Measurements from ENCODE around the gene LRRC2.
A peak's percentile ranks its signal among the peaks of the same experiment; 100 is the strongest.

The LRRC2 gene

GRCh38 chr3:46576386-46576785, 10.3 kb upstream of the LRRC2 start:
- DNase-seq (ENCODE audit: low spot score in 2 of 2): no peak
- H3K36me3 ChIP-seq (replicated peaks): no peaks in the 10 kb centered on the region
- no peaks in the 10 kb centered on the region for H3K9me3 ChIP-seq
- no peak overlapping the region for H3K4me3 ChIP-seq
- H3K27me3 ChIP-seq (ENCODE audit: low read depth): no peaks in the 10 kb centered on the region
- H3K4me1 ChIP-seq: peaks cover 39% of the 10 kb centered on the region
- in situ Hi-C loops (cut with MboI; ENCODE audit: low sequenced_read_pairs): no loop called here

- no peak overlapping the region for H3K4me3 ChIP-seq
- H3K36me3 ChIP-seq (replicated peaks): no peaks in the 10 kb centered on the region
- DNase-seq (ENCODE audit: low spot score in 2 of 2): no peak
- peaks cover 39% of the 10 kb centered on the region for H3K4me1 ChIP-seq
- in situ Hi-C loops (cut with MboI; ENCODE audit: low sequenced_read_pairs): no loop called here
- no peaks in the 10 kb centered on the region for H3K27me3 ChIP-seq (ENCODE audit: low read depth)
- no peaks in the 10 kb centered on the region for H3K9me3 ChIP-seq
These were observed 9.6 kb upstream of the LRRC2 start for GRCh38 chr3:46575577-46576222.

GRCh38 chr3:46574881-46575576, 8.9 kb upstream of the LRRC2 start:
- in situ Hi-C loops (cut with MboI; ENCODE audit: low sequenced_read_pairs): no loop called here
- Histone ChIP-seq H3K9me3 (0 out of 2 replicates have a peak, but pooled peaks cover 4% of the 10 kb centered on the region), H3K36me3 (replicated peaks) (no peaks in the 10 kb centered on the region), H3K4me1 (peaks cover 39% of the 10 kb centered on the region), H3K4me3 (no peak overlapping the region), H3K27me3 (ENCODE audit: low read depth) (no peaks in the 10 kb centered on the region)
- no peak for DNase-seq (ENCODE audit: low spot score in 2 of 2)

GRCh38 chr3:46574243-46574646, 8.1 kb upstream of the LRRC2 start:
- Histone ChIP-seq H3K9me3 (peaks cover 7% of the 10 kb centered on the region; the same call in 1 of the 2 replicates), H3K27me3 (ENCODE audit: low read depth) (no peaks in the 10 kb centered on the region), H3K4me3 (no peak overlapping the region), H3K36me3 (replicated peaks) (no peaks in the 10 kb centered on the region), H3K4me1 (peaks cover 36% of the 10 kb centered on the region)
- in situ Hi-C loops (cut with MboI; ENCODE audit: low sequenced_read_pairs): no loop called here
- peak; percentile 88 to 97 for DNase-seq (ENCODE audit: low spot score in 2 of 2)

- peaks cover 7% of the 10 kb centered on the region; the same call in 1 of the 2 replicates for H3K9me3 ChIP-seq
- no peak overlapping the region for H3K4me3 ChIP-seq
- H3K27me3 ChIP-seq (ENCODE audit: low read depth): no peaks in the 10 kb centered on the region
- in situ Hi-C loops (cut with MboI; ENCODE audit: low sequenced_read_pairs): no loop called here
- DNase-seq (ENCODE audit: low spot score in 2 of 2): peak; percentile 66 to 70
- H3K4me1 ChIP-seq: peaks cover 31% of the 10 kb centered on the region
- no peaks in the 10 kb centered on the region for H3K36me3 ChIP-seq (replicated peaks)
These were observed 7.6 kb upstream of the LRRC2 start for GRCh38 chr3:46573701-46574100.

- H3K4me3 ChIP-seq: no peak overlapping the region
- H3K36me3 ChIP-seq (replicated peaks): no peaks in the 10 kb centered on the region
- no peak for DNase-seq (ENCODE audit: low spot score in 2 of 2)
- peaks cover 29% of the 10 kb centered on the region for H3K4me1 ChIP-seq
- in situ Hi-C loops (cut with MboI; ENCODE audit: low sequenced_read_pairs): no loop called here
- peaks cover 7% of the 10 kb centered on the region; the same call in 1 of the 2 replicates for H3K9me3 ChIP-seq
- no peaks in the 10 kb centered on the region for H3K27me3 ChIP-seq (ENCODE audit: low read depth)
These were observed 5.6 kb upstream of the LRRC2 start for GRCh38 chr3:46571684-46572083.

GRCh38 chr3:46565607-46566039, 479 bp downstream of the LRRC2 start:
- Histone ChIP-seq H3K27me3 (ENCODE audit: low read depth) (no peaks in the 10 kb centered on the region), H3K36me3 (replicated peaks) (no peaks in the 10 kb centered on the region), H3K4me3 (peak overlapping the region; percentile 35), H3K9me3 (peaks cover 7% of the 10 kb centered on the region; the same call in 1 of the 2 replicates), H3K4me1 (peaks cover 42% of the 10 kb centered on the region)
- DNase-seq (ENCODE audit: low spot score in 2 of 2): peak; percentile 76 to 86
- in situ Hi-C loops (cut with MboI; ENCODE audit: low sequenced_read_pairs): no loop called here

GRCh38 chr3:46565077-46565476, 1.0 kb downstream of the LRRC2 start:
- Histone ChIP-seq H3K4me1 (peaks cover 47% of the 10 kb centered on the region), H3K27me3 (ENCODE audit: low read depth) (no peaks in the 10 kb centered on the region), H3K4me3 (peak overlapping the region; percentile 35)

GRCh38 chr3:46564190-46565021, 1.7 kb downstream of the LRRC2 start:
- DNase-seq (ENCODE audit: low spot score in 2 of 2): no peak
- in situ Hi-C loops (cut with MboI; ENCODE audit: low sequenced_read_pairs): no loop called here
- no peaks in the 10 kb centered on the region for H3K27me3 ChIP-seq (ENCODE audit: low read depth)
- peaks cover 54% of the 10 kb centered on the region for H3K4me1 ChIP-seq
- no peak overlapping the region for H3K4me3 ChIP-seq
- H3K36me3 ChIP-seq (replicated peaks): no peaks in the 10 kb centered on the region
- H3K9me3 ChIP-seq: no peaks in the 10 kb centered on the region; the same call in 1 of the 2 replicates

More at GRCh38 chr3:46565077-46565476, 1.0 kb downstream of the LRRC2 start:
- DNase-seq (ENCODE audit: low spot score in 2 of 2): no peak
- no peaks in the 10 kb centered on the region for H3K36me3 ChIP-seq (replicated peaks)
- in situ Hi-C loops (cut with MboI; ENCODE audit: low sequenced_read_pairs): no loop called here
- H3K9me3 ChIP-seq: peaks cover 2% of the 10 kb centered on the region; the same call in 1 of the 2 replicates

- peaks cover 67% of the 10 kb centered on the region for H3K4me1 ChIP-seq
- in situ Hi-C loops (cut with MboI; ENCODE audit: low sequenced_read_pairs): no loop called here
- H3K36me3 ChIP-seq (replicated peaks): no peaks in the 10 kb centered on the region
- H3K9me3 ChIP-seq: no peaks in the 10 kb centered on the region
- H3K27me3 ChIP-seq (ENCODE audit: low read depth): no peaks in the 10 kb centered on the region
- DNase-seq (ENCODE audit: low spot score in 2 of 2): no peak
- H3K4me3 ChIP-seq: no peak overlapping the region
These were observed 4.2 kb downstream of the LRRC2 start for GRCh38 chr3:46561951-46562350.

- Histone ChIP-seq H3K9me3 (no peaks in the 10 kb centered on the region), H3K4me3 (no peak overlapping the region), H3K36me3 (replicated peaks) (no peaks in the 10 kb centered on the region), H3K4me1 (peaks cover 65% of the 10 kb centered on the region), H3K27me3 (ENCODE audit: low read depth) (no peaks in the 10 kb centered on the region)
- no peak for DNase-seq (ENCODE audit: low spot score in 2 of 2)
- in situ Hi-C loops (cut with MboI; ENCODE audit: low sequenced_read_pairs): no loop called here
These were observed 4.6 kb downstream of the LRRC2 start for GRCh38 chr3:46561511-46561910.

- DNase-seq (ENCODE audit: low spot score in 2 of 2): no peak
- Histone ChIP-seq H3K27me3 (ENCODE audit: low read depth) (no peaks in the 10 kb centered on the region), H3K4me3 (peak overlapping the region; percentile 30), H3K4me1 (peaks cover 48% of the 10 kb centered on the region), H3K36me3 (replicated peaks) (no peaks in the 10 kb centered on the region), H3K9me3 (no peaks in the 10 kb centered on the region)
- in situ Hi-C loops (cut with MboI; ENCODE audit: low sequenced_read_pairs): no loop called here
These were observed 6.9 kb downstream of the LRRC2 start for GRCh38 chr3:46559091-46559704.
